Measurements from ENCODE around the gene SLC25A33. TPM values are rescaled to one million over a fixed set of nuclear protein-coding genes. Genes with fewer than 3 reads are reported as not detected.
A peak's percentile ranks its signal among the peaks of the same experiment; 100 is the strongest.
"Not testable (repeated sequence)": the region's sequence is repeated elsewhere in the genome, so short reads cannot be mapped to it uniquely, and the experiment has no call there.

Gene SLC25A33
- total RNA-seq, 1 donor from 2014 or later = 4.9 TPM

GRCh38 chr1:9624081-9624480, 84.8 kb downstream of the SLC25A33 start:
- Histone ChIP-seq H3K9me3 (no peaks in the 10 kb centered on the region), H3K4me1 (no peaks in the 10 kb centered on the region), H3K27me3 (no peaks in the 10 kb centered on the region), H3K27ac (no peak overlapping the region), H3K4me3 (no peak overlapping the region), H3K36me3 (no peaks in the 10 kb centered on the region)
- intact Hi-C loops (cut with DNase I) = loop anchor here (10.0 kb wide), 1 partner anchor 241 kb away; no protein-coding TSS in a partner anchor
- no peak for ATAC-seq
- DNase-seq = no peak
- TF ChIP-seq CTCF (IDR thresholded peaks at IDR 0.05) = no peak

GRCh38 chr1:9625030-9625429, 85.8 kb downstream of the SLC25A33 start:
- intact Hi-C loops (cut with DNase I) = loop anchor here (10.0 kb wide), 1 partner anchor 240 kb away; no protein-coding TSS in a partner anchor

GRCh38 chr1:9626201-9626608, 86.9 kb downstream of the SLC25A33 start:
- intact Hi-C loops (cut with DNase I) = loop anchor here (10.0 kb wide), 1 partner anchor 239 kb away; no protein-coding TSS in a partner anchor
- H3K9me3 ChIP-seq = no peaks in the 10 kb centered on the region
- H3K4me1 ChIP-seq = no peaks in the 10 kb centered on the region
- no peak for TF ChIP-seq CTCF (IDR thresholded peaks at IDR 0.05)
- no peaks in the 10 kb centered on the region for H3K27me3 ChIP-seq
- ATAC-seq (no peak), DNase-seq (no peak)
- H3K36me3 ChIP-seq = no peaks in the 10 kb centered on the region
- H3K4me3 ChIP-seq = no peak overlapping the region
- H3K27ac ChIP-seq = no peak overlapping the region

More at GRCh38 chr1:9625030-9625429, 85.8 kb downstream of the SLC25A33 start:
- H3K4me1 ChIP-seq, H3K27me3 ChIP-seq, H3K36me3 ChIP-seq, ATAC-seq, DNase-seq, H3K27ac ChIP-seq, H3K4me3 ChIP-seq, H3K9me3 ChIP-seq: not testable (repeated sequence)

- ATAC-seq = no peak
- H3K27ac ChIP-seq = peak overlapping the region; percentile 17
- no peak for DNase-seq
Measured at GRCh38 chr1:9628541-9629444, 89.5 kb downstream of the SLC25A33 start.

GRCh38 chr1:9629445-9630201, 90.4 kb downstream of the SLC25A33 start:
- Histone ChIP-seq H3K36me3 (no peaks in the 10 kb centered on the region), H3K27me3 (no peaks in the 10 kb centered on the region), H3K27ac (peak overlapping the region; percentile 71), H3K4me1 (no peaks in the 10 kb centered on the region), H3K4me3 (peak overlapping the region; percentile 34), H3K9me3 (no peaks in the 10 kb centered on the region)
- TF ChIP-seq CTCF (IDR thresholded peaks at IDR 0.05) = no peak
- intact Hi-C loops (cut with DNase I) = loop anchor here (10.0 kb wide), 1 partner anchor 235 kb away; no protein-coding TSS in a partner anchor
- peak; percentile 87 for DNase-seq
- peak; percentile 74 for ATAC-seq

More at GRCh38 chr1:9628541-9629444, 89.5 kb downstream of the SLC25A33 start:
- TF ChIP-seq CTCF (IDR thresholded peaks at IDR 0.05) = no peak
- Histone ChIP-seq H3K9me3 (no peaks in the 10 kb centered on the region), H3K4me3 (no peak overlapping the region), H3K4me1 (no peaks in the 10 kb centered on the region), H3K36me3 (no peaks in the 10 kb centered on the region), H3K27me3 (no peaks in the 10 kb centered on the region)
- intact Hi-C loops (cut with DNase I) = loop anchor here (10.0 kb wide), 1 partner anchor 236 kb away; no protein-coding TSS in a partner anchor
